ENCODE measurements around the gene RNASE4. TPM values are rescaled to one million over a fixed set of nuclear protein-coding genes. Genes with fewer than 3 reads are reported as not detected.

Gene RNASE4
- total RNA-seq, 8 experiments from 2014 or later: 0.98 to 9.2 (median 2.0) TPM

GRCh38 chr14:20680843-20681347, 3.5 kb upstream of the RNASE4 start:
- no peak overlapping the region for H3K27ac ChIP-seq
- peak overlapping the region; percentile 70 to 96 (median 85) for H3K4me3 ChIP-seq
- in situ Hi-C loops (cut with MboI; ENCODE audit: low pct_unique_long_range_greater_than_20kb in 2 of 9, low sequenced_read_pairs in 9 of 9, unreplicated experiment in 9 of 9): loop anchor here in 2 of 9 experiments (25.0 kb wide), 1 partner anchor 344 kb away; the partner anchor contains the start of genes CCNB1IP1 (in 2 of the 2) and PARP2 (in 2 of the 2)
- ATAC-seq (replicated peaks in 6 of 8): peak in 1 of 8 experiments; percentile 2
- WGBS, 10 experiments: 0 to 67% (median 20%) methylated on average over 2 to 7 of the region's 7 CpGs; no CpG with 5 or more reads in 1 of the 10 experiments
- peaks cover 0 to 2% of the 10 kb centered on the region in 2 donors for H3K4me1 ChIP-seq (replicated peaks in 1 of 2)

GRCh38 chr14:20681348-20682126, 2.8 kb upstream of the RNASE4 start:
- 0 to 6% (median 0%) methylated on average over 1 to 17 of the region's 25 CpGs; no CpG with 5 or more reads in 1 of the 10 experiments for WGBS, 10 experiments
- in situ Hi-C loops (cut with MboI; ENCODE audit: low pct_unique_long_range_greater_than_20kb in 2 of 9, low sequenced_read_pairs in 9 of 9, unreplicated experiment in 9 of 9): loop anchor here in 2 of 9 experiments (25.0 kb wide), 1 partner anchor 344 kb away; the partner anchor contains the start of genes CCNB1IP1 (in 2 of the 2) and PARP2 (in 2 of the 2)
- Histone ChIP-seq H3K4me1 (replicated peaks in 1 of 2) (peaks cover 0 to 2% of the 10 kb centered on the region in 2 donors), H3K27ac (peak overlapping the region; percentile 97 to 98), H3K4me3 (peak overlapping the region; percentile 70 to 96 (median 85))
- peak; percentile 4 to 16 (median 10) for ATAC-seq (replicated peaks in 6 of 8)

- in situ Hi-C loops (cut with MboI; ENCODE audit: low pct_unique_long_range_greater_than_20kb in 2 of 9, low sequenced_read_pairs in 9 of 9, unreplicated experiment in 9 of 9): loop anchor here in 2 of 9 experiments (25.0 kb wide), 1 partner anchor 345 kb away; the partner anchor contains the start of genes CCNB1IP1 (in 2 of the 2) and PARP2 (in 2 of the 2)
- Histone ChIP-seq H3K4me3 (peak overlapping the region; percentile 70 to 96 (median 85)), H3K4me1 (replicated peaks in 1 of 2) (peaks cover 0 to 2% of the 10 kb centered on the region in 2 donors), H3K27ac (peak overlapping the region; percentile 97 to 98)
- 0 to 10% (median 0%) methylated on average over 1 to 4 of the region's 11 CpGs; no CpG with 5 or more reads in 4 of the 10 experiments for WGBS, 10 experiments
- ATAC-seq (replicated peaks in 6 of 8): no peak
Measured at GRCh38 chr14:20682127-20682434, 2.3 kb upstream of the RNASE4 start.

- in situ Hi-C loops (cut with MboI; ENCODE audit: low pct_unique_long_range_greater_than_20kb in 2 of 9, low sequenced_read_pairs in 9 of 9, unreplicated experiment in 9 of 9): loop anchor here in 2 of 9 experiments (25.0 kb wide), 1 partner anchor 345 kb away; the partner anchor contains the start of genes CCNB1IP1 (in 2 of the 2) and PARP2 (in 2 of the 2)
- WGBS, 10 experiments: 0 to 3% (median 0%) methylated on average over 3 to 10 of the region's 40 CpGs; no CpG with 5 or more reads in 5 of the 10 experiments
- peak; percentile 59 to 85 (median 82) for ATAC-seq (replicated peaks in 6 of 8)
- Histone ChIP-seq H3K27ac (peak overlapping the region; percentile 97 to 98), H3K4me3 (peak overlapping the region; percentile 70 to 96 (median 85)), H3K4me1 (replicated peaks in 1 of 2) (peaks cover 0 to 2% of the 10 kb centered on the region in 2 donors)
Measured at GRCh38 chr14:20682435-20683124, 1.8 kb upstream of the RNASE4 start.

GRCh38 chr14:20683125-20683890, 1.1 kb upstream of the RNASE4 start:
- Histone ChIP-seq H3K4me3 (peak overlapping the region; percentile 70 to 96 (median 85)), H3K4me1 (replicated peaks in 1 of 2) (peaks cover 0 to 2% of the 10 kb centered on the region in 2 donors), H3K27ac (peak overlapping the region; percentile 97 to 98)
- ATAC-seq (replicated peaks in 6 of 8): peak; percentile 45 to 64 (median 52)
- in situ Hi-C loops (cut with MboI; ENCODE audit: low pct_unique_long_range_greater_than_20kb in 2 of 9, low sequenced_read_pairs in 9 of 9, unreplicated experiment in 9 of 9): loop anchor here in 2 of 9 experiments (25.0 kb wide), 1 partner anchor 346 kb away; the partner anchor contains the start of genes CCNB1IP1 (in 2 of the 2) and PARP2 (in 2 of the 2)
- WGBS, 10 experiments: 0 to 2% (median 0%) methylated on average over 1 to 32 of the region's 38 CpGs; no CpG with 5 or more reads in 1 of the 10 experiments

GRCh38 chr14:20684662-20685456, 499 bp downstream of the RNASE4 start:
- Histone ChIP-seq H3K27ac (no peak overlapping the region), H3K4me3 (peak overlapping the region; percentile 70 to 96 (median 85)), H3K4me1 (replicated peaks in 1 of 2) (peaks cover 0 to 2% of the 10 kb centered on the region in 2 donors)
- no peak for ATAC-seq (replicated peaks in 6 of 8)
- in situ Hi-C loops (cut with MboI; ENCODE audit: low pct_unique_long_range_greater_than_20kb in 2 of 9, low sequenced_read_pairs in 9 of 9, unreplicated experiment in 9 of 9): loop anchor here in 2 of 9 experiments (25.0 kb wide), 1 partner anchor 348 kb away; the partner anchor contains the start of genes CCNB1IP1 (in 2 of the 2) and PARP2 (in 2 of the 2)
- 0 to 60% (median 10%) methylated on average over 1 to 12 of the region's 22 CpGs for WGBS, 10 experiments

GRCh38 chr14:20686386-20687143, 2.2 kb downstream of the RNASE4 start:
- H3K27ac ChIP-seq: no peak overlapping the region
- no peak overlapping the region for H3K4me3 ChIP-seq
- WGBS, 10 experiments: 11 to 100% (median 74%) methylated on average over 1 to 7 of the region's 7 CpGs; no CpG with 5 or more reads in 1 of the 10 experiments
- no peak for ATAC-seq (replicated peaks in 6 of 8)
- in situ Hi-C loops (cut with MboI; ENCODE audit: low pct_unique_long_range_greater_than_20kb in 2 of 9, low sequenced_read_pairs in 9 of 9, unreplicated experiment in 9 of 9): loop anchor here in 2 of 9 experiments (25.0 kb wide), 1 partner anchor 349 kb away; the partner anchor contains the start of genes CCNB1IP1 (in 2 of the 2) and PARP2 (in 2 of the 2)
- H3K4me1 ChIP-seq (replicated peaks in 1 of 2): no peaks in the 10 kb centered on the region

- in situ Hi-C loops (cut with MboI; ENCODE audit: low pct_unique_long_range_greater_than_20kb in 2 of 9, low sequenced_read_pairs in 9 of 9, unreplicated experiment in 9 of 9): loop anchor here in 2 of 9 experiments (25.0 kb wide), 1 partner anchor 350 kb away; the partner anchor contains the start of genes CCNB1IP1 (in 2 of the 2) and PARP2 (in 2 of the 2)
- 80 to 100% (median 86%) methylated on average over 1 to 3 of the region's 5 CpGs; no CpG with 5 or more reads in 2 of the 10 experiments for WGBS, 10 experiments
- ATAC-seq (replicated peaks in 6 of 8): no peak
- no peak overlapping the region for H3K27ac ChIP-seq
- H3K4me1 ChIP-seq (replicated peaks in 1 of 2): no peaks in the 10 kb centered on the region
- H3K4me3 ChIP-seq: no peak overlapping the region
Measured at GRCh38 chr14:20687362-20688166, 3.2 kb downstream of the RNASE4 start.

- in situ Hi-C loops (cut with MboI; ENCODE audit: low pct_unique_long_range_greater_than_20kb in 2 of 9, low sequenced_read_pairs in 9 of 9, unreplicated experiment in 9 of 9): loop anchor here in 2 of 9 experiments (25.0 kb wide), 1 partner anchor 351 kb away; the partner anchor contains the start of genes CCNB1IP1 (in 2 of the 2) and PARP2 (in 2 of the 2)
- no peak within 1 kb of the TSS for H3K4me3 ChIP-seq
- H3K4me1 ChIP-seq (replicated peaks in 1 of 2): no peaks in the 10 kb centered on the region
- ATAC-seq (replicated peaks in 6 of 8): no peak
- no peak within 1 kb of the TSS for H3K27ac ChIP-seq
- 40 to 97% (median 79%) methylated on average over 1 to 7 of the region's 7 CpGs; no CpG with 5 or more reads in 1 of the 10 experiments for WGBS, 10 experiments
Measured at GRCh38 chr14:20688167-20688839, 3.9 kb downstream of the RNASE4 start, which contains the start of gene ANG. ANG (plus strand) TSS chr14:20688764; CDS start chr14:20693565, 4,801 bp downstream.
